HepG2 (cell line): ENCODE data around the gene C11orf54. TPM values are rescaled to one million over a fixed set of nuclear protein-coding genes. Genes with fewer than 3 reads are reported as not detected.
A peak's percentile ranks its signal among the peaks of the same experiment; 100 is the strongest.

Experiments
- ATAC-seq: fragments of 200-7000 bp; cut with Tn5 transposase; 3 replicates; pipeline ENCODE4 v1.9.1; 2020; ENCODE audit warnings: mild to moderate bottlenecking, moderate library complexity
- BruUV-seq: library from RNA; stranded (reverse); fragments of 400-500 nt; replicated peaks from 2 replicates; lab custom pipeline; 2021; lab: Mats Ljungman, UMichigan
- CTCF ChIA-PET: fragments of 300-600 bp; formaldehyde crosslinking; extraction: SDS; loops from one replicate; lab custom pipeline; 2021; ENCODE audit warnings: low total read pairs, inconsistent platforms, low intra/inter-chr PET ratio; lab: Yijun Ruan, JAX
- POLR2A ChIA-PET: fragments of 350-600 bp; sonication (Branson Sonifier 250); formaldehyde crosslinking; loops from one replicate; lab custom pipeline; 2020; ENCODE audit warnings: antibody characterized with exemption, inconsistent platforms; lab: Yijun Ruan, JAX
- DNase-seq: peaks from one replicate; pipeline ENCODE4 v3.0.0-alpha.2; 2015; ENCODE audit warnings: low spot score
- FAIRE-seq: peaks from 3 replicates; lab custom pipeline; 2011; peaks lifted over from hg19 to GRCh38; lab: Jason Lieb, UNC
- H2AFZ ChIP-seq: one replicate; pipeline ENCODE4 v1.6.1; 2011; ENCODE audit warnings: low read length, inconsistent platforms
- H3K27ac ChIP-seq: fragments of 300-600 bp; 3 replicates; pipeline ENCODE4 v1.8.0; 2011; ENCODE audit warnings: mixed run types, mild to moderate bottlenecking, mixed read lengths, low read length, inconsistent platforms; ENCODE audit not compliant: insufficient read depth; ENCODE audit errors: extremely low read length
- H3K27me3 ChIP-seq, 2 experiments: fragments of 200-600 bp in 1 of 2; 2 replicates in 1 of 2; 3 replicates in 1 of 2; pipeline versions ENCODE4 v1.6.0 to v1.8.0; 2011; ENCODE audit warnings: low read length in 2 of 2, mild to moderate bottlenecking in 2 of 2, moderate library complexity in 2 of 2, inconsistent platforms in 1 of 2; ENCODE audit not compliant: insufficient read depth in 2 of 2, control insufficient read depth in 1 of 2
- H3K36me3 ChIP-seq, 2 experiments: fragments of 200-600 bp in 1 of 2; replicated peaks in 1 of 2; 2 replicates in 1 of 2; 3 replicates in 1 of 2; pipeline versions ENCODE4 v1.5.1 to v1.8.0; 2011; ENCODE audit warnings: low read length in 2 of 2, inconsistent platforms in 1 of 2; ENCODE audit not compliant: insufficient read depth in 2 of 2, control insufficient read depth in 1 of 2
- H3K4me1 ChIP-seq: 2 replicates; pipeline ENCODE4 v1.5.1; 2012; ENCODE audit warnings: low read length, inconsistent platforms; ENCODE audit not compliant: insufficient read depth
- H3K4me2 ChIP-seq: 2 replicates; pipeline ENCODE4 v1.6.0; 2011; ENCODE audit warnings: low read depth, low read length, inconsistent platforms
- H3K4me3 ChIP-seq, 3 experiments: fragments of 200-600 bp in 1 of 3; sonication (generic), shearing (Covaris generic) in 1 of 3; replicated peaks in 1 of 3; 2 replicates each; pipeline ENCODE4 v1.5.1; 2011 to 2016; ENCODE audit warnings: low read length in 3 of 3, inconsistent platforms in 2 of 3, low read depth in 2 of 3, mild to moderate bottlenecking in 2 of 3, control low read depth in 1 of 3, mixed read lengths in 1 of 3; ENCODE audit not compliant: insufficient read depth in 1 of 3
- H3K79me2 ChIP-seq: one replicate; pipeline ENCODE4 v1.6.1; 2011; ENCODE audit warnings: low read length, inconsistent platforms; ENCODE audit not compliant: insufficient read depth
- H3K9ac ChIP-seq: 2 replicates; pipeline ENCODE4 v1.6.0; 2011; ENCODE audit warnings: mild to moderate bottlenecking, low read depth, low read length, inconsistent platforms; ENCODE audit not compliant: insufficient read depth
- H3K9me3 ChIP-seq: 2 replicates; pipeline ENCODE4 v1.5.1; 2012; ENCODE audit warnings: mild to moderate bottlenecking, low read length
- H4K20me1 ChIP-seq: 2 replicates; pipeline ENCODE4 v1.6.0; 2011; ENCODE audit warnings: inconsistent platforms, mild to moderate bottlenecking, low read length, moderate library complexity; ENCODE audit not compliant: insufficient read depth
- AFF4 ChIP-seq: sonication (generic); formaldehyde crosslinking; IDR thresholded peaks from 2 replicates; pipeline ENCODE4 v1.4.0; 2020; ENCODE audit warnings: missing genetic modification reagents
- AGO2 ChIP-seq: fragments of 200-400 bp; formaldehyde crosslinking; optimal IDR thresholded peaks from 2 replicates; pipeline ENCODE3; 2017; ENCODE audit warnings: mild to moderate bottlenecking, low read depth, low read length, moderate library complexity
- KDM2A ChIP-seq: sonication (generic); formaldehyde crosslinking; IDR thresholded peaks from 2 replicates; pipeline ENCODE4 v1.4.0; 2020; ENCODE audit warnings: low read depth, missing genetic modification reagents, borderline replicate concordance
- MBD4 ChIP-seq: IDR thresholded peaks from 2 replicates; pipeline ENCODE4 v1.6.1; 2012; ENCODE audit warnings: low read length, inconsistent platforms, borderline replicate concordance
- POLR2A ChIP-seq, 2 experiments: IDR thresholded peaks; 2 replicates each; pipeline ENCODE4 v1.6.1; 2011; ENCODE audit warnings: low read depth in 2 of 2, low read length in 2 of 2, mild to moderate bottlenecking in 1 of 2, moderate library complexity in 1 of 2; ENCODE audit not compliant: insufficient read depth in 1 of 2
- POLR2AphosphoS2 ChIP-seq: IDR thresholded peaks from 2 replicates; pipeline ENCODE4 v1.6.1; 2011; ENCODE audit warnings: low read depth, low read length, improper control_type of control experiment
- POLR2AphosphoS5 ChIP-seq: IDR thresholded peaks from 2 replicates; pipeline ENCODE4 v1.6.1; 2012; ENCODE audit warnings: low read depth, low read length
- POLR2G ChIP-seq: fragments of 200-400 bp; formaldehyde crosslinking; IDR thresholded peaks from 2 replicates; pipeline ENCODE4 v1.6.1; 2018; ENCODE audit warnings: mild to moderate bottlenecking, low read depth, low read length, moderate library complexity
- PRDM4 ChIP-seq: sonication (generic); formaldehyde crosslinking; IDR thresholded peaks from 2 replicates; pipeline ENCODE4 v1.9.0; 2021; ENCODE audit warnings: missing genetic modification reagents, borderline replicate concordance
- RBFOX2 ChIP-seq: fragments of 200-400 bp; formaldehyde crosslinking; IDR thresholded peaks from 2 replicates; pipeline ENCODE4 v1.6.1; 2017; ENCODE audit warnings: low read depth, mild to moderate bottlenecking, low read length
- RBM22 ChIP-seq: fragments of 200-400 bp; formaldehyde crosslinking; optimal IDR thresholded peaks from 2 replicates; pipeline ENCODE3; 2017; ENCODE audit warnings: mild to moderate bottlenecking, low read length, moderate library complexity
- SIN3A ChIP-seq: IDR thresholded peaks from 2 replicates; pipeline ENCODE4 v1.6.1; 2011; ENCODE audit warnings: low read depth, mild to moderate bottlenecking, control low read depth, low read length, borderline replicate concordance
- SMYD3 ChIP-seq: sonication (generic); formaldehyde crosslinking; IDR thresholded peaks from 2 replicates; pipeline ENCODE4 v1.8.1; 2023; ENCODE audit warnings: mild to moderate bottlenecking, missing genetic modification reagents
- SSRP1 ChIP-seq: IDR thresholded peaks from 2 replicates; pipeline ENCODE4 v1.6.1; 2016; ENCODE audit warnings: control low read depth
- ZNF280D ChIP-seq: sonication (generic); formaldehyde crosslinking; IDR thresholded peaks from 2 replicates; pipeline ENCODE4 v1.5.1; 2020; ENCODE audit warnings: mild to moderate bottlenecking, missing genetic modification reagents
- ZNF432 ChIP-seq: sonication (generic); formaldehyde crosslinking; IDR thresholded peaks from 2 replicates; pipeline ENCODE4 v1.5.0; 2020; ENCODE audit warnings: missing genetic modification reagents, mild to moderate bottlenecking, borderline replicate concordance
- WGBS: methylation state at CpG from one replicate; pipeline ENCODE4 v1.1.6; 2017; ENCODE audit warnings: low lambda C conversion rate; 5-methylcytosine and 5-hydroxymethylcytosine counted together
- in situ Hi-C: cut with HindIII; loops from 2 replicates; pipeline ENCODE4 v1.10.0; 2017; ENCODE audit warnings: low pct_unique_long_range_greater_than_20kb; ENCODE audit not compliant: extremely low pct_ligation_motif_present
- intact Hi-C: fragments of 100-400 bp; cut with micrococcal nuclease; formaldehyde crosslinking; loops from one replicate; pipeline ENCODE4 v1.10.0; 2022; ENCODE audit not compliant: unreplicated experiment
- polyA plus RNA-seq, 8 experiments: library from polyadenylated mRNA; depleted of rRNA in 3 of 8; stranded (reverse) in 7 of 8; unstranded in 1 of 8; fragments of >200 nt; fragmentation: Illumina TruSeq in 4 of 8; extraction: Trizol in 4 of 8; gene quantifications; 2 replicates each; pipeline versions ENCODE4 v1.2.1 to v1.2.3, GENCODE V29; 2011 to 2016; ENCODE audit warnings: low read depth in 4 of 8, missing spikeins in 1 of 8, mixed read lengths in 1 of 8; ENCODE audit not compliant: insufficient read depth in 1 of 8
- total RNA-seq, 5 experiments: library from RNA; depleted of rRNA; stranded (reverse); fragments of >200 nt; fragmentation: Illumina TruSeq; extraction: Trizol; gene quantifications; 2 replicates each; pipeline ENCODE4 v1.2.3, GENCODE V29; 2016; ENCODE audit warnings: low read depth in 1 of 5

The C11orf54 gene
- total and polyA plus RNA-seq, 2 of the 13 experiments (the other 11 are each of a cell fraction or from before 2014, with no cell fraction given): 42.7 to 50.1 TPM

GRCh38 chr11:93729129-93729616 is 12.3 kb upstream of the C11orf54 start:
- Histone ChIP-seq H3K36me3 (peaks cover 0 to 42% of the 10 kb centered on the region in 2 experiments; a peak in 4 of 5 replicates), H2AFZ (no peak overlapping the region), H3K79me2 (peaks cover 1% of the 10 kb centered on the region), H3K9me3 (no peaks in the 10 kb centered on the region), H3K9ac (no peak overlapping the region), H3K4me1 (peaks cover 23% of the 10 kb centered on the region), H3K27me3 (no peaks in the 10 kb centered on the region), H4K20me1 (peaks cover 43% of the 10 kb centered on the region), H3K27ac (peak overlapping the region; percentile 3), H3K4me2 (no peak overlapping the region), H3K4me3 (no peak overlapping the region)
- peak; percentile 35 for ATAC-seq
- no peak for DNase-seq
- intact Hi-C loops (no loop called here), in situ Hi-C loops (no loop called here)
- WGBS: 97% methylated on average over 5 of the region's 5 CpGs
- TSS peak; percentile 0 for BruUV-seq
- ChIA-PET CTCF (no interaction called here), POLR2A (interaction anchor here (1.7 to 5.8 kb wide), 3 partner anchors 9 to 55 kb away, joined by 6 to 59 read pairs (median 6); partner anchors contain the start of genes C11orf54, MED17 and TAF1D)
- no peak for FAIRE-seq
- TF ChIP-seq ZNF432 (CRISPR knock-in tag): no peak
- TF ChIP-seq ZNF280D (CRISPR knock-in tag): 0 out of 2 replicates have a peak, but pooled peaks have one; percentile 32
- TF ChIP-seq SSRP1 (CRISPR knock-in tag): peak; percentile 20; the same call in 1 of the 2 replicates
- TF ChIP-seq RBFOX2: peak; percentile 72
- TF ChIP-seq POLR2AphosphoS2: peak; percentile 91; the same call in 1 of the 2 replicates
- TF ChIP-seq KDM2A (CRISPR knock-in tag): peak; percentile 52; the same call in 1 of the 2 replicates
- peak; percentile 87 for TF ChIP-seq POLR2G
- peak; percentile 57; the same call in 1 of the 2 replicates for TF ChIP-seq SIN3A
- peak; percentile 87; the same call in 1 of the 2 replicates for TF ChIP-seq MBD4
- TF ChIP-seq POLR2AphosphoS5: peak; percentile 34
- peak; percentile 62 to 78 for TF ChIP-seq POLR2A (IDR thresholded peaks at IDR 0.05; ENCODE audit: insufficient read depth in 1 of 2, low read depth in 2 of 2, low read length in 2 of 2)
- no peak for TF ChIP-seq PRDM4 (CRISPR knock-in tag)
- TF ChIP-seq AFF4 (CRISPR knock-in tag): peak; percentile 9; the same call in 1 of the 2 replicates
- no peak for TF ChIP-seq SMYD3 (CRISPR knock-in tag)
- TF ChIP-seq AGO2: peak; percentile 71
- peak; percentile 100 for TF ChIP-seq RBM22
